ENCODE results near the gene RGS9.

The RGS9 gene

DNA sequence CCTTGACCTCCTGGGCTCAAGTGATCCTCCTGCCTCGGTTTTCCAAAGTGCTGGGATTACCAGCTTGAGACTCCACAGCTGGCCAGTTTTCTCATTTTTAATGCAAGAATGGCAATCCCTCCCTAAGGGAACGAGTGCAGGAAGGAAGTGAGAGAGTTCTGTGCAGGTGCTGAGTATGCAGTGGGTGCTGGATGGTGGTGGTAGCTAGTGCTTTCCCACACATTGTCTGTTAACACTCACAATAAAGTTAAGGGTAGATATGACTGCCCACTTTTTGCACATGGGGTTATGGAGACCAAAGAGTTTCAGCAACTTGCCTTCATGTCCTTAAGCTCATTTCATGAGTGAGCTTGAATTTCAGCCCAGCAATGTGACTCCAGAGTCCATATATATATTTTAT is 18.5 kb downstream of the RGS9 start:
- no CpG with 5 or more reads among the region's 2 CpGs for WGBS, 2 donors (ENCODE audit: extremely low coverage in 2 of 2, insufficient read length in 2 of 2, insufficient replicate concordance in 1 of 2)

GRCh38 chr17:65156185-65156834 is 19.1 kb downstream of the RGS9 start:
- Histone ChIP-seq H2BK5ac (ENCODE audit: low read length) (no peak overlapping the region), H3K23ac (ENCODE audit: low read depth, low read length, poor library complexity) (no peak overlapping the region), H2BK15ac (ENCODE audit: low read length) (no peak overlapping the region), H3K36me3 (replicated peaks in 1 of 2; ENCODE audit: control insufficient read depth in 2 of 2, insufficient read depth in 2 of 2, low read length in 2 of 2) (no peaks in the 10 kb centered on the region), H3K4me3 (ENCODE audit: low read length in 2 of 2) (no peak overlapping the region), H2AK5ac (ENCODE audit: low read depth, low read length) (no peak overlapping the region), H3K27me3 (ENCODE audit: control insufficient read depth in 3 of 3, insufficient read depth in 3 of 3, low read depth in 1 of 3, low read length in 3 of 3) (no peaks in the 10 kb centered on the region), H3K9ac (ENCODE audit: low read depth, low read length, poor library complexity) (no peak overlapping the region), H4K8ac (ENCODE audit: low read depth, low read length) (no peak overlapping the region), H2BK12ac (ENCODE audit: low read length) (no peak overlapping the region), H3K79me1 (ENCODE audit: low read depth, low read length) (no peaks in the 10 kb centered on the region), H2BK120ac (ENCODE audit: low read depth, low read length) (no peak overlapping the region), H3K9me3 (replicated peaks in 1 of 2; ENCODE audit: control insufficient read depth in 2 of 2, insufficient read depth in 1 of 2, low read depth in 1 of 2, low read length in 2 of 2) (peaks cover 0 to 3% of the 10 kb centered on the region in 2 donors), H4K91ac (ENCODE audit: low read depth, low read length, poor library complexity) (no peak overlapping the region), H3K4me1 (ENCODE audit: control insufficient read depth in 2 of 2, insufficient read depth in 1 of 2, low read depth in 1 of 2, low read length in 2 of 2) (peaks cover 5 to 12% of the 10 kb centered on the region in 2 donors), H3K27ac (replicated peaks; ENCODE audit: low read length) (no peak overlapping the region), H2AFZ (ENCODE audit: low read length) (no peak overlapping the region), H3K4ac (ENCODE audit: low read length) (no peak overlapping the region), H3K14ac (ENCODE audit: low read length) (no peak overlapping the region), H3K18ac (ENCODE audit: low read length) (no peak overlapping the region), H3K4me2 (ENCODE audit: insufficient read depth, low read length, poor library complexity, severe bottlenecking) (no peak overlapping the region)
- DNase-seq (ENCODE audit: low spot score) = no peak
- no CpG with 5 or more reads among the region's 21 CpGs for WGBS, 2 donors (ENCODE audit: extremely low coverage in 2 of 2, insufficient read length in 2 of 2, insufficient replicate concordance in 1 of 2)

More for the DNA sequence above, 18.5 kb downstream of the RGS9 start:
- H3K4me1 ChIP-seq (ENCODE audit: control insufficient read depth in 2 of 2, insufficient read depth in 1 of 2, low read depth in 1 of 2, low read length in 2 of 2) = peaks cover 5 to 12% of the 10 kb centered on the region in 2 donors
- no peak overlapping the region for H2BK12ac ChIP-seq (ENCODE audit: low read length)
- H4K91ac ChIP-seq (ENCODE audit: low read depth, low read length, poor library complexity) = no peak overlapping the region
- H3K23ac ChIP-seq (ENCODE audit: low read depth, low read length, poor library complexity) = no peak overlapping the region
- no peak overlapping the region for H4K8ac ChIP-seq (ENCODE audit: low read depth, low read length)
- H2BK15ac ChIP-seq (ENCODE audit: low read length) = no peak overlapping the region
- no peak for DNase-seq (ENCODE audit: low spot score)
- no peak overlapping the region for H3K4ac ChIP-seq (ENCODE audit: low read length)
- H3K14ac ChIP-seq (ENCODE audit: low read length) = no peak overlapping the region
- no peak overlapping the region for H3K18ac ChIP-seq (ENCODE audit: low read length)
- no peak overlapping the region for H2BK5ac ChIP-seq (ENCODE audit: low read length)
- H2AK5ac ChIP-seq (ENCODE audit: low read depth, low read length) = no peak overlapping the region
- H3K9ac ChIP-seq (ENCODE audit: low read depth, low read length, poor library complexity) = no peak overlapping the region
- no peaks in the 10 kb centered on the region for H3K79me1 ChIP-seq (ENCODE audit: low read depth, low read length)
- no peak overlapping the region for H2BK120ac ChIP-seq (ENCODE audit: low read depth, low read length)
- H2AFZ ChIP-seq (ENCODE audit: low read length) = no peak overlapping the region
- H3K36me3 ChIP-seq (replicated peaks in 1 of 2; ENCODE audit: control insufficient read depth in 2 of 2, insufficient read depth in 2 of 2, low read length in 2 of 2) = no peaks in the 10 kb centered on the region
- H3K4me2 ChIP-seq (ENCODE audit: insufficient read depth, low read length, poor library complexity, severe bottlenecking) = no peak overlapping the region
- peaks cover 0 to 3% of the 10 kb centered on the region in 2 donors for H3K9me3 ChIP-seq (replicated peaks in 1 of 2; ENCODE audit: control insufficient read depth in 2 of 2, insufficient read depth in 1 of 2, low read depth in 1 of 2, low read length in 2 of 2)
- H3K27me3 ChIP-seq (ENCODE audit: control insufficient read depth in 3 of 3, insufficient read depth in 3 of 3, low read depth in 1 of 3, low read length in 3 of 3) = no peaks in the 10 kb centered on the region
- no peak overlapping the region for H3K4me3 ChIP-seq (ENCODE audit: low read length in 2 of 2)
- no peak overlapping the region for H3K27ac ChIP-seq (replicated peaks; ENCODE audit: low read length)

DNA sequence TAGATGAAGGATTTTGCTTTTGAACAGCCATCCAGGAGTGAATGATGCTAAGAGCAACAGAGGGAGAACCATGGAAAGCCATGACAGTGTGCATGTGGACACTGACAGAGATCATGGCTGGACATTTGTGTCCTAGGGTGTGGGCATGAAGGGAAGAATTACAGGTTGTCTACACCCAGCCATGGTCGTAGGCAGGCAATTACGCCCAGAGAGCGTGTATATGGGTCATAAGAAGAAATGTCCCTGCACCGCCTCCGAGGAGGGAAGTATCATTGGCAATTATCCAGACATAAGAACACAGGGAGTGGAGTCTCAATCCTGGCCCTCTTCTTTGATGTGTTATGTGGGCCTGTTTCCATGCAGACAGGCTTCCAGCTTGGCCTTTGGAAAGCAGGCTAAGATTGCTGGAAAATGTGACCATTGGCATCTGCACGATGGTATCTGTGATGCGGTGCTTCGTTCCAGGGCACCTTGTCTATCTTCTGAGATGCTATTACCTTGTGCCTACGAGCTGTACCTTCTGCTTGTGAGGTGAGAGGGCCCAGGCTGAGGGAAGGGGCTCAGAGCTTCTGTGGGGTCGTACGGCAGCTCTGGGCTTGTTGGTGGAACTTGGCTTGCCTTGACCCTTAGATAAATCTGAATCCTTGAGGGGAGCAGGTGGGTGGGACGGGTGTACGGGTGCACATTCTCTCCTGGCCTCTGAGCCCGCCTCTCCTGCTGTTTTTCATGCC is 19.8 kb downstream of the RGS9 start:
- H3K9ac ChIP-seq (ENCODE audit: low read depth, low read length, poor library complexity) = peak overlapping the region; percentile 9
- H4K91ac ChIP-seq (ENCODE audit: low read depth, low read length, poor library complexity) = no peak overlapping the region
- H2BK5ac ChIP-seq (ENCODE audit: low read length) = no peak overlapping the region
- H2BK120ac ChIP-seq (ENCODE audit: low read depth, low read length) = no peak overlapping the region
- no peak overlapping the region for H2BK12ac ChIP-seq (ENCODE audit: low read length)
- H3K4me3 ChIP-seq (ENCODE audit: low read length in 2 of 2) = no peak overlapping the region
- H3K36me3 ChIP-seq (replicated peaks in 1 of 2; ENCODE audit: control insufficient read depth in 2 of 2, insufficient read depth in 2 of 2, low read length in 2 of 2) = no peaks in the 10 kb centered on the region
- H3K27me3 ChIP-seq (ENCODE audit: control insufficient read depth in 3 of 3, insufficient read depth in 3 of 3, low read depth in 1 of 3, low read length in 3 of 3) = no peaks in the 10 kb centered on the region
- no peak overlapping the region for H2AK5ac ChIP-seq (ENCODE audit: low read depth, low read length)
- H3K9me3 ChIP-seq (replicated peaks in 1 of 2; ENCODE audit: control insufficient read depth in 2 of 2, insufficient read depth in 1 of 2, low read depth in 1 of 2, low read length in 2 of 2) = peaks cover 0 to 3% of the 10 kb centered on the region in 2 donors
- no peak overlapping the region for H3K18ac ChIP-seq (ENCODE audit: low read length)
- no peak overlapping the region for H4K8ac ChIP-seq (ENCODE audit: low read depth, low read length)
- no peak overlapping the region for H3K14ac ChIP-seq (ENCODE audit: low read length)
- no peak overlapping the region for H3K4me2 ChIP-seq (ENCODE audit: insufficient read depth, low read length, poor library complexity, severe bottlenecking)
- H3K4ac ChIP-seq (ENCODE audit: low read length) = no peak overlapping the region
- H3K27ac ChIP-seq (replicated peaks; ENCODE audit: low read length) = no peak overlapping the region
- DNase-seq (ENCODE audit: low spot score) = no peak
- peaks cover 5 to 12% of the 10 kb centered on the region in 2 donors for H3K4me1 ChIP-seq (ENCODE audit: control insufficient read depth in 2 of 2, insufficient read depth in 1 of 2, low read depth in 1 of 2, low read length in 2 of 2)
- no peak overlapping the region for H2BK15ac ChIP-seq (ENCODE audit: low read length)
- H3K23ac ChIP-seq (ENCODE audit: low read depth, low read length, poor library complexity) = no peak overlapping the region
- no CpG with 5 or more reads among the region's 14 CpGs for WGBS, 2 donors (ENCODE audit: extremely low coverage in 2 of 2, insufficient read length in 2 of 2, insufficient replicate concordance in 1 of 2)
- H2AFZ ChIP-seq (ENCODE audit: low read length) = no peak overlapping the region
- no peaks in the 10 kb centered on the region for H3K79me1 ChIP-seq (ENCODE audit: low read depth, low read length)

GRCh38 chr17:65158041-65158440 is 20.9 kb downstream of the RGS9 start:
- WGBS, 2 donors (ENCODE audit: extremely low coverage in 2 of 2, insufficient read length in 2 of 2, insufficient replicate concordance in 1 of 2) = 100% methylated on average over 2 of the region's 11 CpGs; no CpG with 5 or more reads in 1 of the 2 donors
- Histone ChIP-seq H4K91ac (ENCODE audit: low read depth, low read length, poor library complexity) (no peak overlapping the region), H3K27me3 (ENCODE audit: control insufficient read depth in 3 of 3, insufficient read depth in 3 of 3, low read depth in 1 of 3, low read length in 3 of 3) (no peaks in the 10 kb centered on the region)

More at GRCh38 chr17:65158041-65158440, 20.9 kb downstream of the RGS9 start:
- Histone ChIP-seq H2BK12ac (ENCODE audit: low read length) (no peak overlapping the region), H3K4ac (ENCODE audit: low read length) (no peak overlapping the region), H3K18ac (ENCODE audit: low read length) (no peak overlapping the region), H4K8ac (ENCODE audit: low read depth, low read length) (no peak overlapping the region), H3K27ac (replicated peaks; ENCODE audit: low read length) (no peak overlapping the region), H3K9me3 (replicated peaks in 1 of 2; ENCODE audit: control insufficient read depth in 2 of 2, insufficient read depth in 1 of 2, low read depth in 1 of 2, low read length in 2 of 2) (peaks cover 0 to 3% of the 10 kb centered on the region in 2 donors), H2BK5ac (ENCODE audit: low read length) (no peak overlapping the region), H3K9ac (ENCODE audit: low read depth, low read length, poor library complexity) (no peak overlapping the region), H3K4me2 (ENCODE audit: insufficient read depth, low read length, poor library complexity, severe bottlenecking) (no peak overlapping the region), H2AFZ (ENCODE audit: low read length) (no peak overlapping the region), H2AK5ac (ENCODE audit: low read depth, low read length) (no peak overlapping the region), H3K4me3 (ENCODE audit: low read length in 2 of 2) (no peak overlapping the region), H3K79me1 (ENCODE audit: low read depth, low read length) (no peaks in the 10 kb centered on the region), H2BK120ac (ENCODE audit: low read depth, low read length) (no peak overlapping the region), H3K14ac (ENCODE audit: low read length) (no peak overlapping the region), H3K23ac (ENCODE audit: low read depth, low read length, poor library complexity) (no peak overlapping the region), H3K4me1 (ENCODE audit: control insufficient read depth in 2 of 2, insufficient read depth in 1 of 2, low read depth in 1 of 2, low read length in 2 of 2) (peaks cover 5 to 12% of the 10 kb centered on the region in 2 donors), H2BK15ac (ENCODE audit: low read length) (no peak overlapping the region), H3K36me3 (replicated peaks in 1 of 2; ENCODE audit: control insufficient read depth in 2 of 2, insufficient read depth in 2 of 2, low read length in 2 of 2) (no peaks in the 10 kb centered on the region)
- no peak for DNase-seq (ENCODE audit: low spot score)

All from neuronal stem cell (in vitro differentiated cells).